ENCODE results near the gene PTCH2. TPM values are rescaled to one million over a fixed set of nuclear protein-coding genes. Genes with fewer than 3 reads are reported as not detected.
A peak's percentile ranks its signal among the peaks of the same experiment; 100 is the strongest.
"Not testable (repeated sequence)": the region's sequence is repeated elsewhere in the genome, so short reads cannot be mapped to it uniquely, and the experiment has no call there.

Gene PTCH2
- total and polyA plus RNA-seq, 11 donors, result 0.19 to 0.85 (median 0.37) TPM; not detected in 1

- Histone ChIP-seq H3K27ac (no peak overlapping the region), H3K9me3 (no peaks in the 10 kb centered on the region), H3K27me3 (no peaks in the 10 kb centered on the region), H3K4me1 (peaks cover 0 to 53% (median 27%) of the 10 kb centered on the region in 12 donors), H3K36me3 (peaks cover 0 to 18% (median 5%) of the 10 kb centered on the region in 9 donors), H3K4me3 (no peak overlapping the region)
- 78 to 84% (median 81%) methylated on average over 2 of the region's 2 CpGs for WGBS, 4 donors
- no peak for ATAC-seq
- intact Hi-C loops (cut with DNase I), result loop anchor here in 1 of 10 donors (10.0 kb wide), 1 partner anchor 83 kb away; the partner anchor contains the start of genes KIF2C and RNU5D-1
- TF ChIP-seq, protein P1, sequence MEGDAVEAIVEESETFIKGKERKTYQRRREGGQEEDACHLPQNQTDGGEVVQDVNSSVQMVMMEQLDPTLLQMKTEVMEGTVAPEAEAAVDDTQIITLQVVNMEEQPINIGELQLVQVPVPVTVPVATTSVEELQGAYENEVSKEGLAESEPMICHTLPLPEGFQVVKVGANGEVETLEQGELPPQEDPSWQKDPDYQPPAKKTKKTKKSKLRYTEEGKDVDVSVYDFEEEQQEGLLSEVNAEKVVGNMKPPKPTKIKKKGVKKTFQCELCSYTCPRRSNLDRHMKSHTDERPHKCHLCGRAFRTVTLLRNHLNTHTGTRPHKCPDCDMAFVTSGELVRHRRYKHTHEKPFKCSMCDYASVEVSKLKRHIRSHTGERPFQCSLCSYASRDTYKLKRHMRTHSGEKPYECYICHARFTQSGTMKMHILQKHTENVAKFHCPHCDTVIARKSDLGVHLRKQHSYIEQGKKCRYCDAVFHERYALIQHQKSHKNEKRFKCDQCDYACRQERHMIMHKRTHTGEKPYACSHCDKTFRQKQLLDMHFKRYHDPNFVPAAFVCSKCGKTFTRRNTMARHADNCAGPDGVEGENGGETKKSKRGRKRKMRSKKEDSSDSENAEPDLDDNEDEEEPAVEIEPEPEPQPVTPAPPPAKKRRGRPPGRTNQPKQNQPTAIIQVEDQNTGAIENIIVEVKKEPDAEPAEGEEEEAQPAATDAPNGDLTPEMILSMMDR (IDR thresholded peaks at IDR 0.05), result no peak
- no peak for TF ChIP-seq POLR2A (IDR thresholded peaks at IDR 0.05)
- DNase-seq, result no peak
Observed at GRCh38 chr1:44817307-44817706, 25.7 kb downstream of the PTCH2 start.

GRCh38 chr1:44815926-44816325, 27.1 kb downstream of the PTCH2 start:
- H3K27me3 ChIP-seq, H3K9me3 ChIP-seq, H3K4me3 ChIP-seq, H3K27ac ChIP-seq, ATAC-seq: not testable (repeated sequence)
- 86 to 97% (median 91%) methylated on average over 9 of the region's 9 CpGs for WGBS, 4 donors
- peak in 2 of 5 donors; percentile 2 to 20 for DNase-seq
- H3K36me3 ChIP-seq, result peaks cover 0 to 18% (median 5%) of the 10 kb centered on the region in 9 donors
- H3K4me1 ChIP-seq, result peaks cover 0 to 64% (median 38%) of the 10 kb centered on the region in 12 donors
- intact Hi-C loops (cut with DNase I), result loop anchor here in 1 of 10 donors (10.0 kb wide), 1 partner anchor 81 kb away; the partner anchor contains the start of genes KIF2C and RNU5D-1

DNA sequence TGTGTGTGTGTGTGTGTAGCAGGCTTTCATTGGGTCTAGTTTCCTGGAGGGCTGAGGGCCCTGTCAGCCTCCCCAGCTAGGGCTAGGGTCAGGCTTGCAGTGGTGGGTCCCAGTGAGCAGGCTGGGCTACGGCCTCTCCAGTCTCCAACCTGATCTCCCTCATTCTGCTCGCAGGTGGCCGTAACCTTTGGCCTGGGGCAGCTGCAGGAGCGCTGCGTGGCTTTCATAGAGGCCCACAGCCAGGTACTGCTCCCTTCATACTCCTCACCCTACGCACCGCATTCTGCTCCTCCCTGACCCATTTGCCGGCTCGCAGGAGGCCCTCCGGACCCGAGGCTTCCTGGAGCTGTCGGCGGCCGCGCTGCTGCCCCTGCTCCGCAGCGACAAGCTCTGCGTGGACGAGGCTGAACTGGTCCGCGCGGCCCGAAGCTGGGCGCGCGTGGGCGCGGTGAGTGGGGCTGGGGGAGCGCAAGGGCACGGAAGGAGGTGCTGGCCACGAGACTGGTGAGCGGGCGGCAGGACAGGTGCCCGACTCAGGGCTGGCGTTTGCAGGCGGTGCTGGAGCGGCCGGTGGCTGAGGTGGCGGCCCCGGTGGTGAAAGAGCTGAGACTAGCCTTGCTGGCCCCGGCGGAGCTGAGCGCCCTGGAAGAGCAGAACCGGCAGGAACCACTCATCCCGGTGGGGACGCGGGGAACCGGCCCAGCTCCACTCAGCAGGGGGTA, 30.1 kb downstream of the PTCH2 start:
- intact Hi-C loops (cut with DNase I), result loop anchor here in 1 of 10 donors (10.0 kb wide), 1 partner anchor 78 kb away; the partner anchor contains the start of genes KIF2C and RNU5D-1
- 53 to 71% (median 61%) methylated on average over 32 to 48 of the region's 48 CpGs for WGBS, 4 donors
- DNase-seq (peak in 2 of 5 donors; percentile 44 to 68), ATAC-seq (peak in 1 of 4 donors; percentile 2)
- Histone ChIP-seq H3K4me3 (peak overlapping the region; percentile 6 to 66 (median 55)), H3K9me3 (no peaks in the 10 kb centered on the region), H3K27ac (peak overlapping the region; percentile 7 to 90 (median 88)), H3K36me3 (peaks cover 0 to 18% (median 5%) of the 10 kb centered on the region in 9 donors), H3K27me3 (no peaks in the 10 kb centered on the region), H3K4me1 (peaks cover 0 to 66% (median 51%) of the 10 kb centered on the region in 12 donors)
- TF ChIP-seq, protein P1 (IDR thresholded peaks at IDR 0.05), result no peak
- TF ChIP-seq POLR2A (IDR thresholded peaks at IDR 0.05), result no peak

GRCh38 chr1:44811234-44811633, 31.8 kb downstream of the PTCH2 start:
- Histone ChIP-seq H3K4me1 (peaks cover 8 to 84% (median 67%) of the 10 kb centered on the region in 12 donors), H3K36me3 (peaks cover 0 to 22% (median 9%) of the 10 kb centered on the region in 9 donors), H3K9me3 (no peaks in the 10 kb centered on the region), H3K27me3 (no peaks in the 10 kb centered on the region), H3K4me3 (peak overlapping the region in 1 of 12 donors; percentile 6), H3K27ac (peak overlapping the region in 9 of 12 donors; percentile 3 to 100 (median 99))
- WGBS, 4 donors, result 66 to 77% (median 72%) methylated on average over 8 of the region's 8 CpGs
- DNase-seq (peak in 2 of 5 donors; percentile 10 to 13), ATAC-seq (no peak)
- intact Hi-C loops (cut with DNase I), result loop anchor here in 1 of 10 donors (10.0 kb wide), 1 partner anchor 76 kb away; the partner anchor contains the start of genes KIF2C and RNU5D-1
- TF ChIP-seq POLR2A (IDR thresholded peaks at IDR 0.05), result no peak
- TF ChIP-seq, protein P1 (IDR thresholded peaks at IDR 0.05), result no peak

GRCh38 chr1:44810762-44811105, 32.3 kb downstream of the PTCH2 start:
- WGBS, 4 donors, result 87 to 93% (median 89%) methylated on average over 4 of the region's 4 CpGs
- intact Hi-C loops (cut with DNase I), result loop anchor here in 1 of 10 donors (10.0 kb wide), 1 partner anchor 76 kb away; the partner anchor contains the start of genes KIF2C and RNU5D-1
- peaks cover 11 to 89% (median 72%) of the 10 kb centered on the region in 12 donors for H3K4me1 ChIP-seq
- peaks cover 0 to 23% (median 14%) of the 10 kb centered on the region in 9 donors for H3K36me3 ChIP-seq
- not testable (repeated sequence) for ATAC-seq, H3K9me3 ChIP-seq, H3K27me3 ChIP-seq
- H3K27ac ChIP-seq, result peak overlapping the region in 11 of 12 donors; percentile 35 to 100 (median 99)
- peak overlapping the region in 3 of 12 donors; percentile 41 to 59 (median 42) for H3K4me3 ChIP-seq
- peak in 1 of 5 donors; percentile 36 for DNase-seq
